GM18861 (cell line): ENCODE results near the gene FN1.

Experiments
- ATAC-seq: cut with Tn5 transposase; IDR thresholded peaks from one replicate; pipeline ENCODE4 v1.9.1; 2021; ENCODE audit not compliant: unreplicated experiment

Gene FN1

GRCh38 chr2:215390550-215390913, 45.3 kb downstream of the FN1 start:
- no peak for ATAC-seq

GRCh38 chr2:215388002-215388728, 47.7 kb downstream of the FN1 start:
- no peak for ATAC-seq

GRCh38 chr2:215386566-215386965, 49.3 kb downstream of the FN1 start:
- no peak for ATAC-seq

GRCh38 chr2:215384710-215385109, 51.2 kb downstream of the FN1 start:
- ATAC-seq = no peak

GRCh38 chr2:215383652-215384279, 52.1 kb downstream of the FN1 start:
- ATAC-seq = no peak

GRCh38 chr2:215382480-215382879, 53.4 kb downstream of the FN1 start:
- no peak for ATAC-seq

GRCh38 chr2:215382011-215382410, 53.9 kb downstream of the FN1 start:
- no peak for ATAC-seq

GRCh38 chr2:215380699-215381098, 55.2 kb downstream of the FN1 start:
- ATAC-seq = no peak

GRCh38 chr2:215379948-215380347, 55.9 kb downstream of the FN1 start:
- no peak for ATAC-seq

- no peak for ATAC-seq
Measured at GRCh38 chr2:215379039-215379438, 56.8 kb downstream of the FN1 start.

- no peak for ATAC-seq
Measured at GRCh38 chr2:215378045-215378444, 57.8 kb downstream of the FN1 start.

- ATAC-seq = no peak
Measured at GRCh38 chr2:215377283-215377682, 58.6 kb downstream of the FN1 start.

GRCh38 chr2:215376103-215376780, 59.6 kb downstream of the FN1 start:
- ATAC-seq = no peak

- ATAC-seq = no peak
Measured at GRCh38 chr2:215375467-215375830, 60.4 kb downstream of the FN1 start.

- ATAC-seq = no peak
Measured at GRCh38 chr2:215374642-215375466, 61.0 kb downstream of the FN1 start.

GRCh38 chr2:215374002-215374401, 61.9 kb downstream of the FN1 start:
- no peak for ATAC-seq

- ATAC-seq = no peak
Measured at GRCh38 chr2:215372968-215373649, 62.8 kb downstream of the FN1 start.

GRCh38 chr2:215371915-215372897, 63.7 kb downstream of the FN1 start:
- ATAC-seq = no peak

GRCh38 chr2:215370112-215370965, 65.5 kb downstream of the FN1 start:
- no peak for ATAC-seq
